SIG-M5 treated with dmso at 0.1 percent for 504 hours (cell line): ENCODE data around the gene CDH11.
A peak's percentile ranks its signal among the peaks of the same experiment; 100 is the strongest.

Experiments used
- DNase-seq: peaks from one replicate; lab custom pipeline; 2025; ENCODE audit not compliant: unreplicated experiment; lab: John Stamatoyannopoulos, UW

The CDH11 gene

DNA sequence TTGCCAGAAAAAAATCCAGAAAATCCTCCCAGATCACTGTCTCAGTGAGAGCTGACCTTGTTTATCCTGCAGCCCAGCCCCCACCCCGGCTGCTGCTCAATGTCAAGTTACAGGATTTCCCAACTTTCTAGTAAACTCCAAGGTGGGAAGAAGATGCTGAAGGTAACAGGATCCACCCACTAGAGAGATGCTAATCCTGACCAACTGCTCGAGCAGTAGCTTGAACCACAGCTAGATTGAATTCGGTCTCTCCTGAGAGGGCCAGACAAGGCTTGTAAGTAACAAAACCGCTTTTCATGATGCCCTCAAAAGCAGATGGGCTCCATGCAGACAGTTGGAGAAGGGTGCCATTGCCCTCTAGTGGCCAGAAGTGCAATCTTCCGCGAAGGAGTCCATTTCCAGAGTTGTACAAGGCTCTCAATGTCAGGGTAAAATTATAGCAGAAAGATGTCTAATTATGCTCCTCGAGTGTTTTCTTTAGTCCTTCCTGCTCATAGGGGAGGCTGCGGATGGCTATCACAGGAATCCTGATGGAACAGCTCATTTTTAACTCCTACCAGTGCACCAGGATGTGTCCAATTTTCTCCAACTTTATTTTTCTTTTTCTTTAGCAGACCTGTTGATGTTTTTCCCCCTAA lies 3.9 kb downstream of the CDH11 start:
- peak; percentile 48 for DNase-seq

GRCh38 chr16:65116818-65117430 lies 4.9 kb downstream of the CDH11 start:
- DNase-seq = no peak

- no peak for DNase-seq
Observed at GRCh38 chr16:65116216-65116615, 5.6 kb downstream of the CDH11 start.

GRCh38 chr16:65114527-65114926 lies 7.3 kb downstream of the CDH11 start:
- no peak for DNase-seq

- DNase-seq = no peak
Observed at GRCh38 chr16:65113441-65113840, 8.4 kb downstream of the CDH11 start.

DNA sequence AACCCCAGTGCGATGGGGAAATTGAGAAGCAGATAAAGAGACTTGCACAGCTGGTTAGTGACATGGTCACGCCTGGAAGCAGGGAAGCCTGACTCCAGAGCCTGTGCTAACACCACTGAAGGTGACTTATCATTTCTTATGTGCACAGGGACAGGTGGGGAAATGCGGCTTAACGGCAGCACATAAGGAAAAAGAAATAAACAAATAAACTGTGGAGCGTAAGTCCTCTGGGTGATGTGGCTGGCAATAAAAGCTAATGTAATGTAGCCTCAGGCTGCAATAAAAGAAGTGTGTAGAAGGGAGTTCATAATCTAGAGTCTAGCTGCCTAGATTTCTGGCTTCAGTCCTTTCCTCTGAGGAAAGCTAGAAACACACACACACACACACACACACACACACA lies 10.6 kb downstream of the CDH11 start:
- no peak for DNase-seq

- no peak for DNase-seq
Observed at GRCh38 chr16:65106757-65107156, 15.1 kb downstream of the CDH11 start.

GRCh38 chr16:65105171-65105570 lies 16.7 kb downstream of the CDH11 start:
- DNase-seq = no peak

- DNase-seq = no peak
Observed at GRCh38 chr16:65104471-65104870, 17.4 kb downstream of the CDH11 start.

DNA sequence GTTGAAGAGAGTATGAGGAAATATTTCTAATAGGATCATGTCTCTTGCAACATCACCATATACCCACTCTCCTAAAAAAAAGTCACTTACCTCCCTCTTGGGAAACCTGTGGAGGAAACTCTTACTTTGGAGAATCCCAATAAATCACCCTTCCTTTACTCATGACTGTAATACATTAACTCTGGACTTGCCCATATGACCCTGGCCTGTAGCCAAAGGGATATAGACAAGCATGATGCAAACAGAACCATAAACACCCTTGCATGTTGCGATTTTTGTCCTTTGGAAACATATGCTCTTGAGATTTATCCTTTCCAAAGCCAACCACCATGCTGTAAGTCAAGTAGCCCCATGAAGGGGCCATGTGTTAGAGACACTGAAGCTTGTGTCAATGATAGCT lies 19.5 kb downstream of the CDH11 start:
- DNase-seq = no peak

- no peak for DNase-seq
Observed at GRCh38 chr16:65101009-65101408, 20.9 kb downstream of the CDH11 start.

- no peak for DNase-seq
Observed at GRCh38 chr16:65099607-65100006, 22.3 kb downstream of the CDH11 start.

DNA sequence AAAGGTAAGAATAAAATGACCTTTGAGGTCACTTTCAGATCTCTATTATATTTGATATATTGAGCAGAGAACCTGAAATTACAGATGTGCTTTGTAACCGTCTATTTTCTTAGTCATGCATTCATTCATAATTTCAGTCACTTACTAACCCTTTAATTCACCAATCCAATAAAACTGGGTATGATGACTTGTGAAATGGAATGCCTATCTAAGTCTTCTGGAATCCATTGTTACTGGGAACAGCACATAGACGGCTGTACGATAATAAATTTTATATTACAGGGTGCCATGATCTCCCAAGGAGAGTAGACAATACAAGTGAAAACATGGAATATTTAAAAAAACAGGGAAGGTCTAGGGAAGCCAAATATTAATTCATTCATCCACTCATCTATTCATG lies 22.9 kb downstream of the CDH11 start:
- no peak for DNase-seq

DNA sequence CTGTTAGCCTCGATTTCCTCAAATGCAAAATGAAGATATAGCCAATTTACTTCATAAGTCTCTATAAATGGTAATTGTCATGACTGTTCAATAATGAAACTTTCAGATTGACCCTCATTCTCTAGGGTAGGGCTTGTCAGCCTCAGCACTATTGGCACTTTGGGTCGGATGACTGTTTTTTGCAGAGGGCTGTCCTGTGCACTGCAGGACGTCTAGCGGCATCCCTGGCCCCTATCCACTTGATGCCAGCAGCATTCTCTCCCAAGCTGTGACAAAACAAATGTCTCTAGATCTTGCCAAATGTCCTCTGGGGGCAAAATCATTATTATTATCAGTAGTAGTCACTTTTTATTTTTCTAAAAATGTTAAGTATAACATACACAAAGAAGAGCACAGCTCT lies 24.6 kb downstream of the CDH11 start:
- DNase-seq = no peak

GRCh38 chr16:65095906-65096305 lies 26.0 kb downstream of the CDH11 start:
- no peak for DNase-seq

DNA sequence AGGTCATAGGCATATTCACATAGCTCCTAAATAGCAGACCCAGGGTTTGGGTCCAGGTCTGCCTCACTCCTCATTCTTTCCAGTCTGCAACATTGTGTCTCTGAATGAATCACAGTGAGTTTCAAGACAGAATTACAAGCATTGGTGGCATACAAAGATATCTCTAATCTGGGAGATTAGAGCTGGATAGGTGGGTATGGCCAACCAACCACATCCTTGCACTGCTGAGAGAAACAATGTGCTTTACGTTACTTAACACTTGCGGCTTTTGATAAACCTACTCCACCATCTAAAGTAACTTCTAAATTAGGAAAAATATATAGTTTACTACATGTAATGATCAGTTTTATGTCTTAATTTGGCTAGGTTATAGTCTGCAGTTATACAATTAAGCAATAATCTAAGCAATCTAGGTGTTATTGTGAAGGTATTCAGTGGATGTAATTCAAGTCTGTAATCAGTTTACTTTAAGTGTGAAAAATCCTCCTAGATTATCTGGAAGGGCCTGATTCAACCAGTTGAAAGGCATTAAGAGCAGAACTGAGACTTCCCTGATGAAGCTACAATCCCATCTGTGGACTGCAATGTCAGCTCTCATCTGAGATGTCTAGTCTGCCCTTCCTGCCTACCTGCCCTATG lies 26.7 kb downstream of the CDH11 start:
- no peak for DNase-seq

DNA sequence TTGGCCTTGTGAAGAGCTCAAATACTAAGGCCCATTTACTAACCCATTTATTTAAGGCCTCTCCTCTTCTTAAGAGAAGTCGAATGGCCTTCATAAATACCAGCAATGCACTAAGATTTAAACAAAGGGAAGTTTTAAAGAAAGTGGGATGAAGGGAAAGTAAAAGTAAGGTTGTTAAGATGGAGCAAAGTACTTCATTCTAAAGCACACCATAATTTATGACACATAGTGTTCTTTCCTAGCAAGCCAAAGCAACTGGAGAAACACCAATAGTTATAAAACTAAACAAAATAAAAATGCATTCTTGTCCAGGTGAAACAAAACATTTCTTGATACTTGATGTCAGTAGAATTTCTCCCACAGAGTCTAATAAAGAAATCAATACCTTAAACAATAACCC lies 27.9 kb downstream of the CDH11 start:
- DNase-seq = no peak

GRCh38 chr16:65083164-65083857 lies 38.6 kb downstream of the CDH11 start:
- DNase-seq = no peak

- DNase-seq = no peak
Observed at GRCh38 chr16:65079549-65079948, 42.3 kb downstream of the CDH11 start.

GRCh38 chr16:65077181-65077580 lies 44.7 kb downstream of the CDH11 start:
- no peak for DNase-seq

DNA sequence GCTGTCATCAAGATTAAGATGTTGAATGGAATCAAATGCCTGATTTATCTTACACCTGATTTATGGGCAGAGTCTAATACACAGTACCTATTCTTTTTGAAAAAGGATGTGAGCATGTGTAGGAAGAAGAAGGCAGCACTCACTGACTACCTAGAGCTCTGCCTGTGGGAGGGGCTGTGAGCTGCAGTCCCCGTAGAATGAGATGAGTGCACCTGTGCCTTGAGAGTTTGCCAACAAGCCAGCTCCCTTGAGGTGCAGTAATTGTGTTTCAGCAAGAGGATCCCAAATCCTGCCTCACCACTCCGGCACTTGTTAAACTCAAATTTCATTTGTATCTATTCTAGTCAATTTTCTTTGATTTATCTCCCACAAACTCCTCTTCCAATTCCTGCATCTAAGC lies 46.0 kb downstream of the CDH11 start:
- DNase-seq = no peak
